SK-N-SH treated with all-trans-retinoic acid at 6 μM for 48 hours (cell line): ENCODE results near the gene AP2B1.

Source experiments
- OSR1 ChIP-seq: fragments of 250-450 bp; sonication (Bioruptor Pico); IDR thresholded peaks from 2 replicates; pipeline ENCODE4 v1.8.0; 2022; ENCODE audit warnings: moderate library complexity, mild to moderate bottlenecking, inconsistent platforms
- PATZ1 ChIP-seq: fragments of 250-450 bp; sonication (Bioruptor Pico); IDR thresholded peaks from 2 replicates; pipeline ENCODE4 v1.8.0; 2020; ENCODE audit warnings: mild to moderate bottlenecking, moderate library complexity, borderline replicate concordance
- POU6F1 ChIP-seq: fragments of 250-450 bp; sonication (Bioruptor Pico); IDR thresholded peaks from 2 replicates; pipeline ENCODE4 v1.8.0; 2021; ENCODE audit warnings: low read depth, mild to moderate bottlenecking, moderate library complexity, borderline replicate concordance
- TCF4 ChIP-seq: fragments of 250-450 bp; sonication (Bioruptor Pico); IDR thresholded peaks from 2 replicates; pipeline ENCODE4 v1.8.0; 2021; ENCODE audit warnings: mild to moderate bottlenecking, moderate library complexity, borderline replicate concordance
- TOX ChIP-seq: fragments of 250-450 bp; sonication (Bioruptor Pico); IDR thresholded peaks from 2 replicates; pipeline ENCODE4 v1.8.0; 2021; ENCODE audit warnings: mild to moderate bottlenecking, moderate library complexity, borderline replicate concordance
- TSHZ2 ChIP-seq: fragments of 250-450 bp; sonication (Bioruptor Pico); IDR thresholded peaks from 2 replicates; pipeline ENCODE4 v1.5.0; 2020; ENCODE audit warnings: mild to moderate bottlenecking, moderate library complexity
- ZFP3 ChIP-seq: fragments of 250-450 bp; sonication (Bioruptor Pico); IDR thresholded peaks from 2 replicates; pipeline ENCODE4 v1.5.0; 2020; ENCODE audit warnings: mild to moderate bottlenecking, moderate library complexity
- ZNF565 ChIP-seq: fragments of 450-650 bp; formaldehyde crosslinking; conservative IDR thresholded peaks from 2 replicates; pipeline ENCODE4 v1.5.0; 2020; ENCODE audit warnings: low read depth, mild to moderate bottlenecking, moderate library complexity
- ZNF70 ChIP-seq: fragments of 450-650 bp; formaldehyde crosslinking; IDR thresholded peaks from 2 replicates; pipeline ENCODE4 v1.5.0; 2020; ENCODE audit warnings: mild to moderate bottlenecking, moderate library complexity
- TF ChIP-seq, protein P1 (sequence below): fragments of 250-450 bp; sonication (Bioruptor Pico); IDR thresholded peaks from 2 replicates; pipeline ENCODE4 v1.5.1; 2021; ENCODE audit warnings: mild to moderate bottlenecking, moderate library complexity

- TF ChIP-seq ZNF565 (CRISPR knock-in tag) (no peak), ZFP3 (no peak), PATZ1 (no peak), TCF4 (no peak), TOX (no peak), TSHZ2 (CRISPR knock-in tag) (no peak), ZNF70 (CRISPR knock-in tag) (no peak), POU6F1 (CRISPR knock-in tag) (no peak), OSR1 (CRISPR knock-in tag) (no peak)
- TF ChIP-seq, protein P1, sequence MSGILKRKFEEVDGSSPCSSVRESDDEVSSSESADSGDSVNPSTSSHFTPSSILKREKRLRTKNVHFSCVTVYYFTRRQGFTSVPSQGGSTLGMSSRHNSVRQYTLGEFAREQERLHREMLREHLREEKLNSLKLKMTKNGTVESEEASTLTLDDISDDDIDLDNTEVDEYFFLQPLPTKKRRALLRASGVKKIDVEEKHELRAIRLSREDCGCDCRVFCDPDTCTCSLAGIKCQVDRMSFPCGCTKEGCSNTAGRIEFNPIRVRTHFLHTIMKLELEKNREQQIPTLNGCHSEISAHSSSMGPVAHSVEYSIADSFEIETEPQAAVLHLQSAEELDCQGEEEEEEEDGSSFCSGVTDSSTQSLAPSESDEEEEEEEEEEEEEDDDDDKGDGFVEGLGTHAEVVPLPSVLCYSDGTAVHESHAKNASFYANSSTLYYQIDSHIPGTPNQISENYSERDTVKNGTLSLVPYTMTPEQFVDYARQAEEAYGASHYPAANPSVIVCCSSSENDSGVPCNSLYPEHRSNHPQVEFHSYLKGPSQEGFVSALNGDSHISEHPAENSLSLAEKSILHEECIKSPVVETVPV: no peak
Observed at GRCh38 chr17:35666070-35666469, 78.9 kb downstream of the AP2B1 start.
